ENCODE data around the gene TTC39A.

The TTC39A gene

GRCh38 chr1:51303751-51304251, 26.6 kb downstream of the TTC39A start:
- no peaks in the 10 kb centered on the region for H3K9me3 ChIP-seq (ENCODE audit: control insufficient read depth, insufficient read depth, low read depth, low read length)
- H3K4me1 ChIP-seq (ENCODE audit: control insufficient read depth, insufficient read depth, low read length): peaks cover 4% of the 10 kb centered on the region; the same call in 1 of the 2 replicates
- H3K9ac ChIP-seq (ENCODE audit: low read length): no peak overlapping the region
- H3K27ac ChIP-seq (ENCODE audit: low read depth, low read length): no peak overlapping the region
- H3K36me3 ChIP-seq (ENCODE audit: control insufficient read depth, insufficient read depth, low read length): no peaks in the 10 kb centered on the region
- no peaks in the 10 kb centered on the region for H3K27me3 ChIP-seq (ENCODE audit: control insufficient read depth, insufficient read depth, low read length)
- H3K4me3 ChIP-seq (ENCODE audit: low read depth, low read length): no peak overlapping the region

GRCh38 chr1:51303315-51303714, 27.0 kb downstream of the TTC39A start:
- no peaks in the 10 kb centered on the region for H3K27me3 ChIP-seq (ENCODE audit: control insufficient read depth, insufficient read depth, low read length)
- no peaks in the 10 kb centered on the region for H3K36me3 ChIP-seq (ENCODE audit: control insufficient read depth, insufficient read depth, low read length)
- H3K9me3 ChIP-seq (ENCODE audit: control insufficient read depth, insufficient read depth, low read depth, low read length): no peaks in the 10 kb centered on the region
- H3K4me3 ChIP-seq (ENCODE audit: low read depth, low read length): no peak overlapping the region
- H3K9ac ChIP-seq (ENCODE audit: low read length): no peak overlapping the region
- peaks cover 4% of the 10 kb centered on the region; the same call in 1 of the 2 replicates for H3K4me1 ChIP-seq (ENCODE audit: control insufficient read depth, insufficient read depth, low read length)
- H3K27ac ChIP-seq (ENCODE audit: low read depth, low read length): no peak overlapping the region

- Histone ChIP-seq H3K4me1 (ENCODE audit: control insufficient read depth, insufficient read depth, low read length) (peaks cover 4% of the 10 kb centered on the region; the same call in 1 of the 2 replicates), H3K27me3 (ENCODE audit: control insufficient read depth, insufficient read depth, low read length) (no peaks in the 10 kb centered on the region), H3K9me3 (ENCODE audit: control insufficient read depth, insufficient read depth, low read depth, low read length) (no peaks in the 10 kb centered on the region), H3K4me3 (ENCODE audit: low read depth, low read length) (no peak overlapping the region), H3K9ac (ENCODE audit: low read length) (no peak overlapping the region), H3K27ac (ENCODE audit: low read depth, low read length) (no peak overlapping the region), H3K36me3 (ENCODE audit: control insufficient read depth, insufficient read depth, low read length) (no peaks in the 10 kb centered on the region)
Measured at GRCh38 chr1:51302746-51303145, 27.6 kb downstream of the TTC39A start.

- no peak overlapping the region for H3K27ac ChIP-seq (ENCODE audit: low read depth, low read length)
- H3K36me3 ChIP-seq (ENCODE audit: control insufficient read depth, insufficient read depth, low read length): no peaks in the 10 kb centered on the region
- H3K4me1 ChIP-seq (ENCODE audit: control insufficient read depth, insufficient read depth, low read length): peaks cover 4% of the 10 kb centered on the region; the same call in 1 of the 2 replicates
- no peak overlapping the region for H3K9ac ChIP-seq (ENCODE audit: low read length)
- H3K27me3 ChIP-seq (ENCODE audit: control insufficient read depth, insufficient read depth, low read length): no peaks in the 10 kb centered on the region
- H3K9me3 ChIP-seq (ENCODE audit: control insufficient read depth, insufficient read depth, low read depth, low read length): no peaks in the 10 kb centered on the region
- no peak overlapping the region for H3K4me3 ChIP-seq (ENCODE audit: low read depth, low read length)
Measured at GRCh38 chr1:51302270-51302669, 28.1 kb downstream of the TTC39A start.

- no peak overlapping the region for H3K9ac ChIP-seq (ENCODE audit: low read length)
- no peaks in the 10 kb centered on the region for H3K9me3 ChIP-seq (ENCODE audit: control insufficient read depth, insufficient read depth, low read depth, low read length)
- no peaks in the 10 kb centered on the region for H3K36me3 ChIP-seq (ENCODE audit: control insufficient read depth, insufficient read depth, low read length)
- peaks cover 4% of the 10 kb centered on the region; the same call in 1 of the 2 replicates for H3K4me1 ChIP-seq (ENCODE audit: control insufficient read depth, insufficient read depth, low read length)
- no peaks in the 10 kb centered on the region for H3K27me3 ChIP-seq (ENCODE audit: control insufficient read depth, insufficient read depth, low read length)
- no peak overlapping the region for H3K27ac ChIP-seq (ENCODE audit: low read depth, low read length)
- no peak overlapping the region for H3K4me3 ChIP-seq (ENCODE audit: low read depth, low read length)
Measured at GRCh38 chr1:51301844-51302162, 28.6 kb downstream of the TTC39A start.

- no peak overlapping the region for H3K4me3 ChIP-seq (ENCODE audit: low read depth, low read length)
- H3K9me3 ChIP-seq (ENCODE audit: control insufficient read depth, insufficient read depth, low read depth, low read length): no peaks in the 10 kb centered on the region
- no peaks in the 10 kb centered on the region for H3K36me3 ChIP-seq (ENCODE audit: control insufficient read depth, insufficient read depth, low read length)
- H3K27ac ChIP-seq (ENCODE audit: low read depth, low read length): no peak overlapping the region
- H3K9ac ChIP-seq (ENCODE audit: low read length): no peak overlapping the region
- H3K27me3 ChIP-seq (ENCODE audit: control insufficient read depth, insufficient read depth, low read length): no peaks in the 10 kb centered on the region
- peaks cover 8% of the 10 kb centered on the region for H3K4me1 ChIP-seq (ENCODE audit: control insufficient read depth, insufficient read depth, low read length)
Measured at GRCh38 chr1:51301152-51301843, 29.1 kb downstream of the TTC39A start.

GRCh38 chr1:51299981-51300670, 30.2 kb downstream of the TTC39A start:
- H3K4me3 ChIP-seq (ENCODE audit: low read depth, low read length): no peak overlapping the region
- no peak overlapping the region for H3K27ac ChIP-seq (ENCODE audit: low read depth, low read length)
- no peak overlapping the region for H3K9ac ChIP-seq (ENCODE audit: low read length)
- no peaks in the 10 kb centered on the region for H3K9me3 ChIP-seq (ENCODE audit: control insufficient read depth, insufficient read depth, low read depth, low read length)
- H3K36me3 ChIP-seq (ENCODE audit: control insufficient read depth, insufficient read depth, low read length): no peaks in the 10 kb centered on the region
- H3K27me3 ChIP-seq (ENCODE audit: control insufficient read depth, insufficient read depth, low read length): no peaks in the 10 kb centered on the region
- H3K4me1 ChIP-seq (ENCODE audit: control insufficient read depth, insufficient read depth, low read length): peaks cover 9% of the 10 kb centered on the region

- Histone ChIP-seq H3K9me3 (ENCODE audit: control insufficient read depth, insufficient read depth, low read depth, low read length) (no peaks in the 10 kb centered on the region), H3K27me3 (ENCODE audit: control insufficient read depth, insufficient read depth, low read length) (no peaks in the 10 kb centered on the region), H3K4me1 (ENCODE audit: control insufficient read depth, insufficient read depth, low read length) (peaks cover 9% of the 10 kb centered on the region), H3K9ac (ENCODE audit: low read length) (no peak overlapping the region), H3K27ac (ENCODE audit: low read depth, low read length) (no peak overlapping the region), H3K4me3 (ENCODE audit: low read depth, low read length) (no peak overlapping the region), H3K36me3 (ENCODE audit: control insufficient read depth, insufficient read depth, low read length) (no peaks in the 10 kb centered on the region)
Measured at GRCh38 chr1:51299185-51299885, 31.0 kb downstream of the TTC39A start.

GRCh38 chr1:51298322-51298705, 32.0 kb downstream of the TTC39A start:
- no peak overlapping the region for H3K9ac ChIP-seq (ENCODE audit: low read length)
- H3K36me3 ChIP-seq (ENCODE audit: control insufficient read depth, insufficient read depth, low read length): no peaks in the 10 kb centered on the region
- no peak overlapping the region for H3K27ac ChIP-seq (ENCODE audit: low read depth, low read length)
- H3K4me1 ChIP-seq (ENCODE audit: control insufficient read depth, insufficient read depth, low read length): peaks cover 9% of the 10 kb centered on the region
- no peaks in the 10 kb centered on the region for H3K27me3 ChIP-seq (ENCODE audit: control insufficient read depth, insufficient read depth, low read length)
- H3K4me3 ChIP-seq (ENCODE audit: low read depth, low read length): no peak overlapping the region
- H3K9me3 ChIP-seq (ENCODE audit: control insufficient read depth, insufficient read depth, low read depth, low read length): no peaks in the 10 kb centered on the region

GRCh38 chr1:51297401-51298321, 32.7 kb downstream of the TTC39A start:
- no peak overlapping the region for H3K4me3 ChIP-seq (ENCODE audit: low read depth, low read length)

More at GRCh38 chr1:51297401-51298321, 32.7 kb downstream of the TTC39A start:
- Histone ChIP-seq H3K27ac (ENCODE audit: low read depth, low read length) (no peak overlapping the region), H3K9me3 (ENCODE audit: control insufficient read depth, insufficient read depth, low read depth, low read length) (no peaks in the 10 kb centered on the region), H3K36me3 (ENCODE audit: control insufficient read depth, insufficient read depth, low read length) (no peaks in the 10 kb centered on the region), H3K9ac (ENCODE audit: low read length) (no peak overlapping the region), H3K4me1 (ENCODE audit: control insufficient read depth, insufficient read depth, low read length) (peaks cover 9% of the 10 kb centered on the region), H3K27me3 (ENCODE audit: control insufficient read depth, insufficient read depth, low read length) (no peaks in the 10 kb centered on the region)
